GM10248 (cell line): Measurements from ENCODE around the gene ZNF438.

ENCODE experiments used
- CTCF ChIA-PET: fragments of 300-600 bp; sonication (Branson Sonifier 250); formaldehyde crosslinking; extraction: SDS; loops from one replicate; lab custom pipeline; 2021; ENCODE audit warnings: antibody characterized with exemption; lab: Yijun Ruan, JAX
- POLR2A ChIA-PET: fragments of 350-650 bp; sonication (Branson Sonifier 250); formaldehyde crosslinking; extraction: SDS; loops from one replicate; lab custom pipeline; 2020; ENCODE audit warnings: antibody characterized with exemption; lab: Yijun Ruan, JAX
- DNase-seq: peaks from one replicate; pipeline ENCODE4 v3.0.0; 2012; ENCODE audit errors: extremely low spot score
- CTCF ChIP-seq: IDR thresholded peaks from 2 replicates; pipeline ENCODE4 v1.5.1; 2012; ENCODE audit warnings: mild to moderate bottlenecking, low read depth; ENCODE audit errors: extremely low read depth, missing control alignments, control extremely low read depth

The ZNF438 gene

GRCh38 chr10:30820261-30820991 lies 211.2 kb downstream of the ZNF438 start:
- ChIA-PET POLR2A (no interaction called here), CTCF (interaction anchor here (0.6 kb wide), 1 partner anchor 480 kb away, joined by 3 read pairs; no protein-coding TSS in a partner anchor)
- TF ChIP-seq CTCF = no peak
- DNase-seq = no peak

DNA sequence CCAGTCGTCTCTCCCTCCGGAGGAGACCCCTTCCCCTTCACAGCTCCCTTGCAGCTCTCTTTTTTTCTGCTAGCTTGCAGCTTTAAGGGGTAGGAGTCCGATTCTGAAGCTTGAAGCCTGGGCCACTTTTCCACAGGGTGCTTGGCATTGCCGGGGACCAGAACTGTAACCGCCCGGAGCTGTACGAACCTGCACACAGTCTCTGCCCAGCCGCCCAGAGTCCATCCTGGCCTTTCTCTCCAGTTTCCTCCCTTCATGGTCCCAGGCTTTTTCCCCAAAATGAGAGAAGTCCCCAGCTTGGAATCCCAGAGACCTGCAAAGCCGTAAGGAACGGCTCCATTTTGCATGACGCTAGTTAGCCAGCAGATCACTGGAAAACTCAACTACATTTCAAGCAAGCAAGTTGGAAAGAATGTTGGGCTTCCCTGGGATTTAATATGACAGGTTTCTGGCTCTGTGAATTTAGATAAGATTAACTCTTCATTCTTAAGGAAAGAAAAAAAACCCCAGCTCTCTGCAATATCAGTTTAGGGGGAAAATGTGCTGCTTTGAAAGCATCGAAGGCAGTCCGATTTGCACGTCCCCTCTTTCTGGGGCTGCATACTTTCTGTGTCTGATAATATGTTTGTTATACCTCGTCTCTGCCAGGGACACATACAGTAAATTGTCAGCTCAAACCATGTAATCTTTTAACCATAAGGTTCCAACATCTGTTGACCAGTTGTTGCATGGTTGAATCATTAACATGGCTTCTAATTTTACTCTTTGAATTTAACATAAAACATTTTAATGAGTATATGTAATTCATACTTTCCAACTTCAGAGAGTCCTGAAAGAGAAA lies 212.1 kb downstream of the ZNF438 start:
- CTCF ChIA-PET = interaction anchor here (1.2 to 1.7 kb wide), 2 partner anchors 10 to 14 kb away, joined by 4 to 5 read pairs; no protein-coding TSS in a partner anchor
- TF ChIP-seq CTCF = no peak
- DNase-seq = no peak
- POLR2A ChIA-PET = no interaction called here

- DNase-seq = no peak
- ChIA-PET CTCF (interaction anchor here (1.2 to 1.7 kb wide), 4 partner anchors 10 to 25 kb away, joined by 3 to 5 read pairs (median 4); no protein-coding TSS in a partner anchor), POLR2A (no interaction called here)
- TF ChIP-seq CTCF = no peak
Measured at GRCh38 chr10:30818854-30819253, 212.8 kb downstream of the ZNF438 start.

DNA sequence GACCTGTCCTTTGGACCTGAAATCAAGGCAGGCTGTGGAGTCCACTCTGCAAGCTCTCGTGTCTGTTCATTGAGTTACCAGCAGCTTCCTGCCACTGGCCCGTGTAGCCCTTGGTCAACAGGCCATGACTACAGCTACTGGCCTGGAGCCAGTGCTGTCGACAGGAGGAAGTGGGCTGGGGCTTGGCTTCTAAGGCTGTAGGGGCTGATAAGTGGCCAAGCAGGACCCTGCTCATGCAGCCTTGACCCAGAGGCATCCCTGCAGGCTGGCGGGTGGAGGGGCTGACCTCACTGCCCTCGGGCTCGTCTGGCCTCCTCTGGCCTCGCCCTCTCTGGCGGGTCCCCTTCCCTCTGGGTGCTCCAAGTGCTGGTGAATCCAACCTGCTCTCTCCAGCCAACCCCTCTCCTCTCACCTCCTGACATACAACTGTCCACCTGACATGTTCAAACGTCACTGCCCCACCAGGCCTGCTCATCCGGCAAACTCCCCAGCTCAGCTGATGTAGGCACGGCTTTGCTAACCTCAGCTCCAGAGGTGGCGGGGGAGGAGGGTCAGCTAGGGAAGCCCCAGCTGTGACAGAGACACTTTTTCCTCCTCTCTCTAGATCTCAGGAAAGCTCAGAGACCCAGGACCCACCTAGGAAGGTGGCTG lies 213.5 kb downstream of the ZNF438 start:
- POLR2A ChIA-PET = no interaction called here
- no peak for TF ChIP-seq CTCF
- CTCF ChIA-PET = interaction anchor here (1.1 to 2.6 kb wide), 6 partner anchors 9 to 34 kb away, joined by 3 to 12 read pairs (median 4); no protein-coding TSS in a partner anchor
- no peak for DNase-seq

GRCh38 chr10:30817541-30817940 lies 214.1 kb downstream of the ZNF438 start:
- POLR2A ChIA-PET = no interaction called here
- no peak for TF ChIP-seq CTCF
- CTCF ChIA-PET = interaction anchor here (0.9 to 2.6 kb wide), 4 partner anchors 20 to 52 kb away, joined by 3 to 12 read pairs (median 4); no protein-coding TSS in a partner anchor
- no peak for DNase-seq

DNA sequence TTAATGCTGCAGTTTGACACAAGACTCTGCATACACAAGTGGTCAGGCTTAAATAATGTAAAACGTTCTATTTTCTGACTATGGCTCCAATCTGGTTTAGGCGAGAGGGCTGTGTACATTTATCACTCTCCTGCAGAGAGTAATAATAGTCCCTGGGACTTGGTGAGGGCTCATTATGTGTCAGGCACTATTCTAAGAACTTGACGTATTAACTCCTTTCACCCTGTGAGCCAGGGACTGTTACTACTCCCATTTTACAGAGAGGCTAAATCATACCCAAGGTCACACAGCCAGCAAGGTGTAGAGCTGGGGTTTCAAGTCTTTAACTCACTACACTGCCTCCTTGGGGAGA lies 214.9 kb downstream of the ZNF438 start:
- no peak for DNase-seq
- CTCF ChIA-PET = interaction anchor here (0.7 to 2.6 kb wide), 3 partner anchors 9 to 53 kb away, joined by 3 to 12 read pairs (median 3); no protein-coding TSS in a partner anchor
- POLR2A ChIA-PET = no interaction called here
- TF ChIP-seq CTCF = no peak
